HG03064 (cell line): Measurements from ENCODE around the gene SCYGR3.
A peak's percentile ranks its signal among the peaks of the same experiment; 100 is the strongest.

Experiments used
- ATAC-seq: cut with Tn5 transposase; IDR thresholded peaks from one replicate; pipeline ENCODE4 v1.9.1; 2021; ENCODE audit warnings: low read depth; ENCODE audit not compliant: unreplicated experiment

Gene SCYGR3

GRCh38 chr2:227614740-227615139 is at the start of gene SCYGR3:
Gene SCYGR3, minus strand, starts transcription at chr2:227614840. Its CDS starts 0 bp downstream, at chr2:227614840.
- no peak for ATAC-seq

DNA sequence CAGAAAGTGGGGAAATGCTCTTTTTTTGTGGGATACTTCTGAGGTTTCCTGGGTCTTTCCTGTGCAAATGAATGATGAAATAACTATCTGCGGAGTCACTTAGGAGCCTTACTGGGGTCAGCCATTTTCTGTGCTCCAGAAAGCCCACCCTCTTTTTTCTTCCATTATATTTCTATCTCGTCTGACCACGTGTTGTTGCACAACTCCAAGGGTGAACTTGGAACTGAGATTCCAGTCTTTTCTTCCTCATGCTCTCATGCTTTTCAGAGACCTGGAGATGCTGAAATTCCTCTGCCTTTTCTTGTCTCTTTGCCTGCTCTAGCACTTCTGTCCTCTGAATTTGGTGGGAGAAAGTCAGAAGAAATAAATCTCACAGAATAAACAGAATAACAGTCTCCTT is 47.2 kb upstream of the SCYGR3 start:
- ATAC-seq = no peak

DNA sequence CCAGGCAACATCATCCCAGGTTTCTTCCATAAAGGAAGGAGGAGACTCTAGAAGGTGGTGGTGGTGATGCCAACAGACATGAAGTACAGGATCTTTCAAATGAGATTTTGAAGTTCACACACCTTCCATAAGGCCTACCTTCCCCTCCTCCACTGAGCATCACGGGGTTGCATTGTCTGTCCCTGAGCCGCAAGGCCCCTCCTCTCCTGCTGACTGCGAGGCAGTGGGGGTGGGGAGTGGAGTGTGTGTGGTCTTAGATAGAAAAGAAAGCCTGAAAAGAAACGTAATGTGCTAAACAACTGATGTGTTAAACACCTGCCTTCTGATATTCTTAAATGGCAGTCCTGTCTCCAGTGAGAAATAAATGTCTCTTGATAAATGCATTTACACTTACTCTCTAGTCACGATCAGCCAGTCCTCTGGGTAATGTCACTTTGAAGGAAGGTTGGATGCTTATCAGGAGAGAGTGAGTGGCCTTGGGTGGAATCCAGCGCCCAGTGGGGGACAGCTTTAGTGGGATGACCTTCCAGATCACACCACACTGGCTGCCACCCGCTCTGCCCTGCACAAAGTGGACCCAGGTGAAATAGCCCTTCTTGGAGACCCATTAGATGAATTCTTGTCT is 46.5 kb upstream of the SCYGR3 start:
- ATAC-seq = no peak

GRCh38 chr2:227657199-227657845 is 42.7 kb upstream of the SCYGR3 start:
- no peak for ATAC-seq

DNA sequence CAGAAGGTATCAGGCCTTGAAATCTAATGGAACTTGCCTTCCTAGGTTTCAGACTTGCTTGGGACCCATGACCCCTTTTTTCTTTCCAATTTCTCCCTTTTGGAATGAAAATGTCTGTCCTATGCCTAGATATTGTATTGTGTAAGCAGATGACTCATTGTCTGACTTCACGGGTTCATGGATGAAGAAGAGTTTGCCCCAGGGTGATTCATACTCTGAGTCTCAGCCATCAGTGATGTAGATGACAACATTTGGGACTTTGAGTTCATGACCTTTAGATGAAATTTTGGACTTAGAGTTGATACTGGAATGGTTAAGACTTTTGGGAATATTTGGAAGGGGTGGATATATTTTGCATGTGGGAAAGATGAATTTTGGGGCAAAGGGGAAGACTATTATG is 40.8 kb upstream of the SCYGR3 start:
- no peak for ATAC-seq

DNA sequence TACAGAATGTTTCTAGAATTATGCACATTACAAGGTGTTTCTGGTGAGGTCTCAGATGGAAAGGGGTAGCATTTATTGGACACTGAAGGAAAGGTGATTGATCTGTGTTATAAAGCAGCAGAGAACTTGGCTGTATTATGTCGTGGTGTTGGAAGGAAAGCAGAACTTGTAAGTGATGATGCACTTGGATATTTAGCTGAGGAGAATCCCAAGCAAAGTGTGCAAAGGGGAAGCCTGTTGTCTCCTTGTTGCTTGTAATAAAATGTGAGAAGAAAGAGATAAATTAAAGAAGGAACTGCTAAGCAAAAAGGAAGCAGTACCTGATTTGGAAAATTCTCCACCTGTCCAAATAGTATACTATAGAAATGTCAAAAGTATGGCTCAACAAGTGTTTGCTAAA is 39.8 kb upstream of the SCYGR3 start:
- ATAC-seq = no peak

DNA sequence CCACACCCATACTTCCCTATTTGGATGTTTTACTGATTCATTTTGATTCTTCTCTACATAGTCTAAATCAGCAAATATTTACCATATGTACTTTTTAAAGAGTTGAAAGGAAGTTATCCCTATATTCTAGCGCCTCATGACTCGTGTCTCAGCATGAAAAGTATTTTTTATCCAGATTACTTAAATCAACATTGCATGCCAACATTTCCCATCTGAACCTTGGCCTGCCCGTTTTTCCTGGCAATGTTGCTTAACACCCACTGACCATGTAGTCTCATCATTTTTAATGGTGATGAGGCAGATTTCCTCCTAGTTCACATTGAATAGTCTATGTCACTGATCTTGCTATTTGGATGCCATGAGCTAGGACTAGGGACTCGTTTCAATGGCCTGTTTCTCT is 38.8 kb upstream of the SCYGR3 start:
- no peak for ATAC-seq

GRCh38 chr2:227643990-227644551 is 29.4 kb upstream of the SCYGR3 start:
- ATAC-seq = no peak

DNA sequence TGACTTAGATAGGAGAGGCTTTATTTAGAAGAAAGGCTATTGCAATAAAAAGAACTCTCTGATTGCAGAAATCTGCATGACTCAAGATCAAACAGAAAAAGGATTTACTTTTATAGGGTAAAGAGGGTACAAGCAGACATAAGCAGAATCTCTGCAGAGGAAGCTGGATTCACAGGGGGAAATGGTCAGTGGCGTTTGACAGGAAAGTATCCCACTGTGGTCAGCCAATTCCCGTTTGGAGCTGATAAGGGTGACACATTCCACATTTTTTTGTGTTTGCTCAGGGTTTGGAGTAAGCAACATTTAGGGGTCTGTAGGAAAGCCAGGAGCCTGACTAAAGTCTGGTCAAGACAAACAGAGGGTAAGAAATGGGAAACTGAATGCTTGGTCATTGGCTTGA is 28.0 kb upstream of the SCYGR3 start:
- ATAC-seq = no peak

GRCh38 chr2:227634201-227634600 is 19.6 kb upstream of the SCYGR3 start:
- ATAC-seq = no peak

GRCh38 chr2:227632827-227633226 is 18.2 kb upstream of the SCYGR3 start:
- ATAC-seq = no peak

DNA sequence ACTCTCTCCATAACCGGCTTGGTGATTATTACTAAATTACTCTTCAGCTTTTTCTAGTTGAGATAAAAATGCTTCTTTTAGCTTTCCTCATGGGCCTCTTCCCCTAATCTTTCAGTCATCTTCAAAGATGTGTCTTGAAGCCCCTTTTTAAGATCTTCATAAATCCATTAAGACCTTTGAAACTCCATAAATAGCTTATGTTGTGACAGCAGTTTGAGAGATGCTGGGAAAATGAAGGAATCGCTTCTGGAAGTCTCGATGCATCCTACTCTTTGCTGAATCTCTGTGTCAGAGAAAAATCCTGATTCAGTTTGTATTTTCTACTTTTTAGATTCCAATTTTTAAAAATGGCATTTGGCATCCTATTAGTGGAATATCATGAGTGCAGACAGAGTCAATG is 15.7 kb upstream of the SCYGR3 start:
- ATAC-seq = no peak

DNA sequence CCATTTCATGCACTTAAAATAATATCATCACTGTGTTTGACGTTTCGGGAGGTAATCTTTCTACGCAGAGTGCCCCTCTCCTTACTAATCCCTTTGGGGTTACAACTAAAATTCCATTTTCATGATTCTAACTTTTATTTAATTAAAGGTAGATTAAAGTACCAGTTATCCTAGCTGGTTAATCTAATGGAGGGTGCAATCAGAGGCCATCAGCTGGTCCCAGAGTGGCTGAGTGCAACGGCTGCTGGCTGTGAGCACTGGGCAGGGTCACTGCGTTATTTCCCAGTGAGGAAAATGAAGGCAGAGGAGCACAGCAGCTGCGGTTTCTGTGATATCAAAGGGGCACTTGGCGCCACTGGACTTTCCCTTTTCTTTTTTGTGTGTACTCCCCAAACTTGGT is 14.8 kb upstream of the SCYGR3 start:
- ATAC-seq = no peak

DNA sequence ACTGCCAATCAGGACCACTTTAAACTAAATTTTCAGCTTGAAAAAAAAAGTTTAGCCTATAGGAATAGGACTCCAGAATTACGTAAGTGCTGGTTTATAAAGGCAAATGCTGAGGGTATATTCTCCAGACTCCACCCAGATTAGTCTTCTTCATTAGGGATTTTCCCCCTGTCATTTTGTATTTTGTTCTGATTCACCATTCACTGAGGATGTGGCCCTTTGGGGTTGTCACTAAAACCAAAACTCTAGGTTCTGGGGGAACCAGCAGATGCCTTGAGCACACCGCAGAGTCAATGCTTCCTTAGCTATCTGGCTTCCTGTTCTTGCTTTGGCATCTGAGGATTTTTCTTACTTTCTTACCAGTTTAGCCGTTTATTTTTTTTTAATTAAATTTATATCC is 13.1 kb upstream of the SCYGR3 start:
- peak; percentile 95 for ATAC-seq

GRCh38 chr2:227626580-227627151 is 12.0 kb upstream of the SCYGR3 start:
- no peak for ATAC-seq

GRCh38 chr2:227625420-227625819 is 10.8 kb upstream of the SCYGR3 start:
- ATAC-seq = no peak

DNA sequence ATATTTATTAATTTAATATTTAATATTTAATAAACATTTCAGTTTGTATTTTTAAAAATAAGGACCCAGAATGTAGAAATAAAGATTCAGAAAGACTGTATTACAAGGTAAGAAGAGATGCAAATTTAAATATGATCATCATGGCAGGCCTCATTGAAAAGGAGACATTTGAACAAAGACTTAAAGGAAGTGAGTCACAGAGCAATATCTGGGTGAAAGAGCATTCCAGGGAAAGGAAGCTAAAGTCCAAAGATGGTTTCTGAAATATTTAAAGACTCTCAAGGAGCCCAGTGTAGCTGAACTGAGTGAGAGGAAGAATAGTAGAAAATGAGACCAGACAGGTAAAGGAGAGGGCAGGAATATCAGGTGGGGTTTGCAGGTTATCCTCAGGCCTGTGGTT is 8.6 kb upstream of the SCYGR3 start:
- no peak for ATAC-seq

DNA sequence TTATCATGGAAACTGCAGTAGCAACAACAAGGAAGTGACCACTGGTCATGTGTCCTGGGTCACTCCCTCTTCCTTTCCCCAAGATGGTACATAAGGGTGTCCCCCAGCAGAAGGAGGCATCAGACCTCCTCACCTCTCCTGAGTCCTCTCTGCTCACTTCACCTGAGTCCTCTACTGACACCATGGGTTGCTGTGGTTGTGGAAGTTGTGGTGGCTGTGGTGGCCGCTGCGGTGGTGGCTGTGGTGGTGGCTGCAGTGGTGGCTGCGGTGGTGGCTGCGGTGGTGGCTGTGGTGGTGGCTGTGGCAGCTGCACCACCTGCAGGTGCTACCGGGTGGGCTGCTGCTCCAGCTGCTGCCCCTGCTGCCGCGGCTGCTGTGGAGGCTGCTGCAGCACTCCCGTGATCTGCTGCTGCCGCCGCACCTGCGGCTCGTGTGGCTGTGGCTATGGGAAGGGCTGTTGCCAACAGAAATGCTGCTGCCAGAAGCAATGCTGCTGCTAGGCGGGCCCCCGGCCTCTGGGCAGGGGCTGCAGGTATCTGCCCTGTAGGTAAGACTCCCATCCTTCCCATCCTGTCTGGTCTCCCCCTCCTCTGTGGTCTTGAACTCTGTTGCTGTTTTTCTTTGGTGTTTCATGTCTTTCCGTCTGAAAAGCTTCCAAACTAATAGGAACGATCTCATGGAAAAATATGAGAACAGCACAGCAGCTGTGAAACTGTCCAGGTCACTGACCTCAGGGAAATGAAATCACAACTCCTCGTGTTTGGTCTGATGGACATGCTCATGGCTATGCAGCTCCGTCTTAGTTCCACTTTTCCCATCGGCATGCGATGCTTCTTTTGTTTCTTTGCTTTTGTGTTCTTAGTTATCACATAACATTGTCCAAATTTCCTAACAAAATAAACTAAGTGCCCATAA is 2.9 kb upstream of the SCYGR3 start, which contains the start of gene SCYGR4:
TSS of gene SCYGR4 (plus strand) at position 183 of the 915 bp plus-strand sequence. CDS start at position 183, 0 bp downstream.
- no peak for ATAC-seq

DNA sequence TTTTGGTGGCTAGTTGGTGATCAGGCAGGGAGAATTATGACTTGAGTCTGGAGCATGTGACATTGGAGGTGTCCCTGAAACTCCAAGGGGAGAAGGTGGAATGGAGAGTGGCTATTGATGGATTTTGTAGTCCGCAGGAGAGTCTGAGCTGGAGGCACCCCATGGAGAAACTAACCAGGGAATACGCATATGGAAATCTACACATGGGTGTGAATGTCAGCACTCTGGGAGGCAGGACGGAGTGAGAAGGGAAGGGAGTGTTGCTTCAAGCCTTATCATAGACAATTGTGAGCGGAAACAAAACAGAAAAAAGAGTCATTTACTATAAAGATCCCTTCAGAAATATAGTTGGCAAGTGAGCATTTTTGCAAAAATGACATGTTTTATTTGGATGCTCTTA is 2.0 kb upstream of the SCYGR3 start:
- ATAC-seq = no peak

DNA sequence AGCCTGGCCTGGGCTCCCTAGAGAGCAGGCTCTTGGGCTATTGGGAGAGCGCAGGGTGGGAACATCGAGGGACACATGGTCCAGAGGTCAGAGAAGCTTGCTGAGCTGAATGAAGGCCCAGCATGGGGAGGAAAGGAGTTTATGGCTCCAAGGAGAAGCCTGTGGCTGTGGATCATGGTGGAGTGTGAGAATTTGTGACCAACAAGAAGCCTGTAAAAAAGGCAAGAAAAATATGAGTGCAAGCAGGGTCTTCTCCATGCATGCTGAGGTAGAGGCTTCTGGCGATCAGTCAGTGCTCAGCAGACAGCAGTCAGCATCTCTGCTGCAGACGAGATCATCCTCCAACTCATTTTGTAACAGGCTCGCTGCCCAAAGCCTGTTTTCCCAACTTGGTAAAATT is 1.3 kb upstream of the SCYGR3 start:
- ATAC-seq = no peak

- no peak for ATAC-seq
Observed at GRCh38 chr2:227615181-227615580, 541 bp upstream of the SCYGR3 start.
